Mesothelial cell of epicardium (in vitro differentiated cells): ENCODE measurements around the gene DSE. TPM values are rescaled to one million over a fixed set of nuclear protein-coding genes. Genes with fewer than 3 reads are reported as not detected.

Source experiments
- DNase-seq, 2 experiments: peaks; one replicate each; pipeline ENCODE4 v3.0.0; 2021; ENCODE audit warnings: low spot score in 2 of 2; ENCODE audit not compliant: unreplicated experiment in 2 of 2
- H3K27ac Mint-ChIP-seq: 2 replicates; pipeline ENCODE4 v1.8.0; 2021; ENCODE audit warnings: mixed read lengths
- H3K27me3 Mint-ChIP-seq: 2 replicates; pipeline ENCODE4 v1.8.0; 2021; ENCODE audit warnings: low read depth, mixed read lengths
- H3K36me3 Mint-ChIP-seq: 2 replicates; pipeline ENCODE4 v1.8.0; 2021; ENCODE audit warnings: mixed read lengths
- H3K4me1 Mint-ChIP-seq: 2 replicates; pipeline ENCODE4 v1.8.0; 2021; ENCODE audit warnings: mixed read lengths
- H3K4me3 Mint-ChIP-seq: 2 replicates; pipeline ENCODE4 v1.8.0; 2021; ENCODE audit warnings: mild to moderate bottlenecking, moderate library complexity, mixed read lengths
- H3K9me3 Mint-ChIP-seq: 2 replicates; pipeline ENCODE4 v1.8.0; 2021; ENCODE audit warnings: mixed read lengths
- CTCF ChIP-seq: fragments of 200-600 bp; sonication (generic); IDR thresholded peaks from one replicate; pipeline ENCODE4 v1.5.0; 2021; ENCODE audit warnings: antibody characterized with exemption; ENCODE audit not compliant: unreplicated experiment
- total RNA-seq: library from RNA; stranded (reverse); gene quantifications from 3 replicates; pipeline ENCODE4 v1.2.1, GENCODE V29; 2021

DSE gene
- total RNA-seq, 1 donor from 2014 or later, result 70.7 TPM

- H3K4me3 Mint-ChIP-seq, result no peak overlapping the region
- no peak for DNase-seq
- H3K4me1 Mint-ChIP-seq, result peaks cover 10% of the 10 kb centered on the region
- H3K36me3 Mint-ChIP-seq, result no peaks in the 10 kb centered on the region
- H3K27ac Mint-ChIP-seq, result no peak overlapping the region
- no peak for TF ChIP-seq CTCF
- peaks cover 7% of the 10 kb centered on the region for H3K9me3 Mint-ChIP-seq
- H3K27me3 Mint-ChIP-seq, result peaks cover 35% of the 10 kb centered on the region
These were observed 94.5 kb downstream of the DSE start for GRCh38 chr6:116465246-116465645.

GRCh38 chr6:116467096-116467495 is 96.3 kb downstream of the DSE start:
- Mint-ChIP-seq H3K27ac (no peak overlapping the region), H3K27me3 (peaks cover 22% of the 10 kb centered on the region)
- TF ChIP-seq CTCF, result no peak

GRCh38 chr6:116467514-116467913 is 96.8 kb downstream of the DSE start:
- H3K36me3 Mint-ChIP-seq, result no peaks in the 10 kb centered on the region
- no peak for DNase-seq
- TF ChIP-seq CTCF, result no peak
- peaks cover 7% of the 10 kb centered on the region for H3K9me3 Mint-ChIP-seq
- H3K4me3 Mint-ChIP-seq, result no peak overlapping the region
- no peak overlapping the region for H3K27ac Mint-ChIP-seq
- peaks cover 22% of the 10 kb centered on the region for H3K27me3 Mint-ChIP-seq
- peaks cover 21% of the 10 kb centered on the region for H3K4me1 Mint-ChIP-seq

More at GRCh38 chr6:116467096-116467495, 96.3 kb downstream of the DSE start:
- Mint-ChIP-seq H3K9me3 (peaks cover 7% of the 10 kb centered on the region), H3K36me3 (no peaks in the 10 kb centered on the region), H3K4me3 (no peak overlapping the region), H3K4me1 (peaks cover 19% of the 10 kb centered on the region)
- no peak for DNase-seq

GRCh38 chr6:116468293-116468692 is 97.5 kb downstream of the DSE start:
- TF ChIP-seq CTCF, result no peak
- Mint-ChIP-seq H3K27ac (no peak overlapping the region), H3K27me3 (peaks cover 15% of the 10 kb centered on the region), H3K9me3 (peaks cover 7% of the 10 kb centered on the region), H3K36me3 (no peaks in the 10 kb centered on the region), H3K4me1 (peaks cover 19% of the 10 kb centered on the region), H3K4me3 (no peak overlapping the region)
- no peak for DNase-seq

- Mint-ChIP-seq H3K27me3 (no peaks in the 10 kb centered on the region), H3K9me3 (peaks cover 7% of the 10 kb centered on the region), H3K4me3 (no peak overlapping the region), H3K4me1 (peaks cover 34% of the 10 kb centered on the region), H3K27ac (no peak overlapping the region), H3K36me3 (no peaks in the 10 kb centered on the region)
- TF ChIP-seq CTCF, result no peak
- DNase-seq, result no peak
These were observed 100.8 kb downstream of the DSE start for GRCh38 chr6:116471531-116471930.

- Mint-ChIP-seq H3K27ac (peak overlapping the region; percentile 78), H3K4me3 (no peak overlapping the region), H3K36me3 (no peaks in the 10 kb centered on the region), H3K9me3 (peaks cover 11% of the 10 kb centered on the region), H3K4me1 (peaks cover 33% of the 10 kb centered on the region), H3K27me3 (no peaks in the 10 kb centered on the region)
- no peak for TF ChIP-seq CTCF
- no peak for DNase-seq
These were observed 102.0 kb downstream of the DSE start for GRCh38 chr6:116472706-116473105.
